Muscle layer of duodenum (tissue), 2 donors: Measurements from ENCODE around the gene HS6ST3.

ENCODE experiments used
- H3K27ac ChIP-seq: one replicate; pipeline ENCODE4 v1.7.0; 2013; ENCODE audit warnings: mild to moderate bottlenecking, low read length
- H3K27me3 ChIP-seq: one replicate; pipeline ENCODE4 v1.7.0; 2013; ENCODE audit warnings: low read depth, mild to moderate bottlenecking, control low read depth, low read length
- H3K36me3 ChIP-seq, 2 donors: one replicate each; pipeline ENCODE4 v1.7.0; 2013; ENCODE audit warnings: low read length in 2 of 2, control low read depth in 1 of 2, mild to moderate bottlenecking in 1 of 2; ENCODE audit not compliant: insufficient read depth in 2 of 2, control insufficient read depth in 1 of 2
- H3K4me1 ChIP-seq, 2 donors: one replicate each; pipeline ENCODE4 v1.7.0; 2013; ENCODE audit warnings: low read length in 2 of 2, mild to moderate bottlenecking in 2 of 2, control low read depth in 1 of 2, moderate library complexity in 1 of 2; ENCODE audit not compliant: insufficient read depth in 2 of 2, control insufficient read depth in 1 of 2
- H3K4me3 ChIP-seq, 2 donors: one replicate each; pipeline ENCODE4 v1.7.0; 2013; ENCODE audit warnings: low read length in 2 of 2, low read depth in 1 of 2, mild to moderate bottlenecking in 1 of 2
- H3K9me3 ChIP-seq, 2 donors: one replicate each; pipeline ENCODE4 v1.7.0; 2013; ENCODE audit warnings: low read length in 2 of 2, control low read depth in 1 of 2, mild to moderate bottlenecking in 1 of 2; ENCODE audit not compliant: control insufficient read depth in 1 of 2
- donor health status: healthy.

Gene HS6ST3

DNA sequence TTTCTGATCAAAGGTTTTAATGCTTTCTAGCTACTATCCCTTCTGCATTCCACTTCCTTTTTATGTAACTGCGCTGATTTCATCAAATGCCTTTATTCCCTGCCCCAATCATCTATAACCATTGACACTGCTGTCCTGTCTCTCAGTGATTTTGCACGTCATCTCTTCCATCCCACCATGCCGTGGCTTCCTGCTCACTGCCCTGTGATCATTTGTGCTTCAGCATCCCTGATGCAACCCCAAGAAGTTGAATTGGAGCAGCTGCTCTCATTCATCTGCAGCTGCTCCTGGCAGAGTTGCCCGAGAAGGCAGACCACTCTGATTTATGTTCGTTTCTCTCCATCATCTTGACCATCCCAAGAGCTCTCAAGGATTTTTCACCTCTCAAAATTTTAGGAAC lies 112.4 kb downstream of the HS6ST3 start:
- H3K4me1 ChIP-seq: no peaks in the 10 kb centered on the region
- no peaks in the 10 kb centered on the region for H3K9me3 ChIP-seq
- H3K4me3 ChIP-seq: no peak overlapping the region
- H3K36me3 ChIP-seq: no peaks in the 10 kb centered on the region
- no peaks in the 10 kb centered on the region for H3K27me3 ChIP-seq
- no peak overlapping the region for H3K27ac ChIP-seq

- H3K9me3 ChIP-seq: no peaks in the 10 kb centered on the region
- H3K4me1 ChIP-seq: no peaks in the 10 kb centered on the region
- H3K27ac ChIP-seq: no peak overlapping the region
- H3K36me3 ChIP-seq: no peaks in the 10 kb centered on the region
- H3K27me3 ChIP-seq: no peaks in the 10 kb centered on the region
- no peak overlapping the region for H3K4me3 ChIP-seq
These were observed 113.6 kb downstream of the HS6ST3 start for GRCh38 chr13:96203471-96203870.

GRCh38 chr13:96214824-96215445 lies 125.0 kb downstream of the HS6ST3 start:
- H3K36me3 ChIP-seq: no peaks in the 10 kb centered on the region

GRCh38 chr13:96216543-96216942 lies 126.6 kb downstream of the HS6ST3 start:
- Histone ChIP-seq H3K9me3 (no peaks in the 10 kb centered on the region), H3K27ac (no peak overlapping the region), H3K27me3 (no peaks in the 10 kb centered on the region), H3K4me1 (no peaks in the 10 kb centered on the region), H3K36me3 (no peaks in the 10 kb centered on the region), H3K4me3 (no peak overlapping the region)

More at GRCh38 chr13:96214824-96215445, 125.0 kb downstream of the HS6ST3 start:
- no peaks in the 10 kb centered on the region for H3K4me1 ChIP-seq
- H3K27me3 ChIP-seq: no peaks in the 10 kb centered on the region
- H3K27ac ChIP-seq: no peak overlapping the region
- no peaks in the 10 kb centered on the region for H3K9me3 ChIP-seq
- H3K4me3 ChIP-seq: no peak overlapping the region

DNA sequence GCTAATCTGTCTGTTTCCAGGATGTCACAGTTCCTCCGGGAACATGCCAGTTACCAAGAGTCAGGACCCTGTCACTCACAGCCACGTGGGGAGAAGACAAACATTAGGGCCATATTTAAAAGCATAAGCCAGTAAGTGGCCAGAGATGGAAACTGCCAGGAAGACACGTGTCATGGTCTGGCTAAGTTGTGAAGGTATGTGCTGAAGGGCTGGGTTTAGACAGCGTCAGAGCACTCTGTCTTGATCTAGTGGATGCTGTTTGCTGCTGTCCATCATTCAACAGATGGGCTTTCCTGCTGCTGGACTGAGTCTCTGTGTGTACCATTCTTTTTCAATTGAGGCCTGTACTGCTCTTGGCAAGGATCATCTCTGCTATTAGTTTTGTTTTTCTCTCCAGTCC lies 128.6 kb downstream of the HS6ST3 start:
- Histone ChIP-seq H3K4me3 (no peak overlapping the region), H3K36me3 (no peaks in the 10 kb centered on the region), H3K4me1 (no peaks in the 10 kb centered on the region), H3K27ac (no peak overlapping the region), H3K9me3 (no peaks in the 10 kb centered on the region), H3K27me3 (no peaks in the 10 kb centered on the region)

GRCh38 chr13:96221471-96221870 lies 131.6 kb downstream of the HS6ST3 start:
- Histone ChIP-seq H3K9me3 (no peaks in the 10 kb centered on the region), H3K36me3 (no peaks in the 10 kb centered on the region), H3K4me1 (no peaks in the 10 kb centered on the region), H3K27me3 (no peaks in the 10 kb centered on the region), H3K4me3 (no peak overlapping the region), H3K27ac (no peak overlapping the region)

- Histone ChIP-seq H3K4me1 (no peaks in the 10 kb centered on the region), H3K27me3 (no peaks in the 10 kb centered on the region), H3K36me3 (no peaks in the 10 kb centered on the region), H3K9me3 (no peaks in the 10 kb centered on the region), H3K4me3 (no peak overlapping the region), H3K27ac (no peak overlapping the region)
These were observed 133.3 kb downstream of the HS6ST3 start for GRCh38 chr13:96223231-96223630.

DNA sequence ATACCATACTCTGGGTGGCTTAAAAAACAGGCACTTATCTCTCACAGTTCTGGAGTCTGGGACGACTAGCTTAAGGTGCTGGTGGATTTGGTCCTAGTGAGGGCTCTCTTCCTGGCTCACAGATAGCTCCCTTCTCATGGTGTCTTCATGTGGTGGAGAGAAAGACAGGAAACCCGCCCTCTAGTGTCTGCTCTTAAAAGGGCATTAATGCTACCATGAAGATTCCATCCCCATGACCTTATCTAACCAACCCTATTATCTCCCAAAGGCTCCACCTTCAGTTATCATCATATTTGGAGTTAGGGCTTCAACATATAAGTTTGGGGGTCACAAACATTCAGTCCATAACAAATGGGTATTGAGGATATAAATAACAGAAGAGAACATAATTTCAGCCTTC lies 139.4 kb downstream of the HS6ST3 start:
- no peaks in the 10 kb centered on the region for H3K27me3 ChIP-seq
- no peak overlapping the region for H3K27ac ChIP-seq
- no peaks in the 10 kb centered on the region for H3K9me3 ChIP-seq
- H3K4me1 ChIP-seq: no peaks in the 10 kb centered on the region
- H3K4me3 ChIP-seq: no peak overlapping the region
- no peaks in the 10 kb centered on the region for H3K36me3 ChIP-seq

DNA sequence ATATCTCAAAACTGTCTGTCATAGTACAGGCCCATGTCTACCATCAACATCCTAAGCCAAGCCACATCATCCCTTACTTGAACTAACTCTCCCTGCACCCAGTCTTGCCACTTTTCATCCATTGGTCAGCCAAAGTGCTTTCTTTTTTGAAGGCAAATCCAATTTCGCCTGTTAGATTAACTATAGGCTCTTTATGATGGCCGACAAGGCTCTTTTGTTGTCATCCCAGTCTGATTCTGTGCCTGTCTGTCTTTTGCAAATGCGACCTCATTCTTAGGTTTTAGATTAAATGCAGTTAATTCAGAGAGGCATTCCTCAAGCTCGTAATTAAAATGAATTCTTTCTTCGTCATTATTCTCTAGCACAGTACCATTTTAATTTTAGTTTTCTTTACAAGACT lies 148.3 kb downstream of the HS6ST3 start:
- Histone ChIP-seq H3K27me3 (no peaks in the 10 kb centered on the region), H3K4me1 (no peaks in the 10 kb centered on the region), H3K4me3 (no peak overlapping the region), H3K9me3 (no peaks in the 10 kb centered on the region), H3K27ac (no peak overlapping the region), H3K36me3 (no peaks in the 10 kb centered on the region)

DNA sequence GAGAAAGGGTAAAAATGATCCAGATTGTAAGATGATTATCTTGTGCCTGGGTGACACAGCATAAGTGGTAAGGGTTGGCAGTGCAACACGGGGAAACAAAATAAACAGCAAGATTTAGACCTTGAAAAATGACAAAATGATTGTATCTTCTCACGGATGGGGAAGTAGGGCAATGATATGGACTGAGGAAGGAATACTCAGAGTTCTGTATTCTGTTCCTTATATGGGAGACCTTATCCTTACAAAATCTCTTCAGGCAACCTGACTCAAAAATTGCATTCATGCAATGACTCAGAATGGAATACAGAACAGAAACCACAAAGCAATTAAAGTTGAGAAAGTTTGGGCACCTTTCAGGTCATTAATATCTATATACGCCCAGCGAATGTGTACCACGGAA lies 149.0 kb downstream of the HS6ST3 start:
- Histone ChIP-seq H3K9me3 (no peaks in the 10 kb centered on the region), H3K4me3 (no peak overlapping the region), H3K4me1 (no peaks in the 10 kb centered on the region), H3K36me3 (no peaks in the 10 kb centered on the region), H3K27ac (no peak overlapping the region), H3K27me3 (no peaks in the 10 kb centered on the region)

DNA sequence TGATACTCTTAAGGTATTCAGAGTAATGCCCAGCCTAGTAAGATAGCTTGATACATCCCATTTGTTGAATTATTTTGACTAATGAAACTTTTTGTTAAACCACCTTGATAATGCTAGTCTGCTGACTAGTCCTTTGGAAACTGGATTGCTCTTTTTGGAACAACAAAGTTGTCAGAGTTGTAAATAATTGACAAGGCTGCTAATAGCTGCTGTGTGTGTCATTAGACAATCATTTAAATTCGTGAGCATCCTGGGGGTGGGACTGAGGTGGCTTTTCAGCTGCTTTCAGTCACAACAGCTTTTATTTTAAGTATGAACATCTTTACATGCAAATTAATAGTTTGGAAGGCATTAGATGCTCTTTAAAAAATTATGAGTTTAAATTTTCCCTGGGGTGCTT lies 153.5 kb downstream of the HS6ST3 start:
- no peaks in the 10 kb centered on the region for H3K4me1 ChIP-seq
- H3K27ac ChIP-seq: no peak overlapping the region
- no peaks in the 10 kb centered on the region for H3K36me3 ChIP-seq
- no peak overlapping the region for H3K4me3 ChIP-seq
- no peaks in the 10 kb centered on the region for H3K9me3 ChIP-seq
- H3K27me3 ChIP-seq: no peaks in the 10 kb centered on the region

- no peaks in the 10 kb centered on the region for H3K9me3 ChIP-seq
- H3K27me3 ChIP-seq: no peaks in the 10 kb centered on the region
- no peak overlapping the region for H3K4me3 ChIP-seq
- H3K27ac ChIP-seq: no peak overlapping the region
- no peaks in the 10 kb centered on the region for H3K4me1 ChIP-seq
- no peaks in the 10 kb centered on the region for H3K36me3 ChIP-seq
These were observed 158.2 kb downstream of the HS6ST3 start for GRCh38 chr13:96248103-96248502.
